ENCODE results near the gene FBXO42.
"Not testable (repeated sequence)": the region's sequence is repeated elsewhere in the genome, so short reads cannot be mapped to it uniquely, and the experiment has no call there.

The FBXO42 gene

DNA sequence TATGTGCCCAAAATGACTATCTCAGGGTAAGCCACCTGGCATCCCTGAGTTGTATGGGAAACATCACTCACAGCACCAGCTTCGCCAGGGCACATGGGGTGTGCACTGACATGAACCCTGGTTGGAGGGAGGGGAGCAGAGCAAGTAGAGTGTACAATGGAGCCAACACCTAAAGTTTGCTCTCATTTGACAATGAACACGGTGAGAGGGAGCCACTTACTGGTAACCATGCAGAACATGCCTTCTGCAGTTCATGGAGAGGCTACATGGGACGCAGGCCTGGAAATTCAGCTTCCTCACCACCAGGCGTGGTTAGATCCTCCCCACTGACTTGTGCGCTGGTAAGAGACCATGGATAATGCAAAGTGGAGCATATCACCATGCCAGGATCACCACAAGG, 105.3 kb downstream of the FBXO42 start:
- Histone ChIP-seq H3K4me1 (ENCODE audit: insufficient read depth, low read length) (no peaks in the 10 kb centered on the region), H3K36me3 (ENCODE audit: insufficient read depth, low read length) (peaks cover 42% of the 10 kb centered on the region), H3K9me3 (ENCODE audit: insufficient read depth, low read depth, low read length) (no peaks in the 10 kb centered on the region), H3K27ac (ENCODE audit: low read depth, low read length) (no peak overlapping the region), H3K4me3 (ENCODE audit: low read length) (no peak overlapping the region), H3K9ac (ENCODE audit: low read depth, low read length) (no peak overlapping the region), H3K27me3 (ENCODE audit: insufficient read depth, low read length) (no peaks in the 10 kb centered on the region)
- WGBS = 94% methylated on average over 5 of the region's 5 CpGs

DNA sequence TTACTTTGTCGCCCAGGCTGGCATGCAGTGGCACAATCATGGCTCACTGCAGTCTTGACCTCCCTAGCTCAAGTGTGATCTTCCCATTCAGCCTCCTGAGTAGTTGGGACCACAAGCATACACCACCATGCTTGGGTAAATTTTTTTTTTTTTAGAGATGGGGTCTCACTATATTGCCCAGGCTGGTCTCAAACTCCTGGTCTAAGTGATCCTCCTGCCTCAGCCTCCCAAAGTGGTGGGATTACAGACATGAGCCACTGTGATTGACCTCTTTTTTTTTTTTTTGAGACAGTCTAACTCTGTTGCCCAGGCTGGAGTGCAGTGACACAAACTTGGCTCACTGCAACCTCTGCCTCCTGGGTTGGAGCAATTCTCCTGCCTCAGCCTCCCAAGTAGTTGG, 106.0 kb downstream of the FBXO42 start:
- not testable (repeated sequence) for H3K4me3 ChIP-seq (ENCODE audit: low read length); H3K9ac ChIP-seq (ENCODE audit: low read depth, low read length); H3K27me3 ChIP-seq (ENCODE audit: insufficient read depth, low read length); H3K9me3 ChIP-seq (ENCODE audit: insufficient read depth, low read depth, low read length); H3K27ac ChIP-seq (ENCODE audit: low read depth, low read length); H3K4me1 ChIP-seq (ENCODE audit: insufficient read depth, low read length)
- H3K36me3 ChIP-seq (ENCODE audit: insufficient read depth, low read length) = peaks cover 35% of the 10 kb centered on the region
- WGBS = 94% methylated on average over 1 of the region's 1 CpG

DNA sequence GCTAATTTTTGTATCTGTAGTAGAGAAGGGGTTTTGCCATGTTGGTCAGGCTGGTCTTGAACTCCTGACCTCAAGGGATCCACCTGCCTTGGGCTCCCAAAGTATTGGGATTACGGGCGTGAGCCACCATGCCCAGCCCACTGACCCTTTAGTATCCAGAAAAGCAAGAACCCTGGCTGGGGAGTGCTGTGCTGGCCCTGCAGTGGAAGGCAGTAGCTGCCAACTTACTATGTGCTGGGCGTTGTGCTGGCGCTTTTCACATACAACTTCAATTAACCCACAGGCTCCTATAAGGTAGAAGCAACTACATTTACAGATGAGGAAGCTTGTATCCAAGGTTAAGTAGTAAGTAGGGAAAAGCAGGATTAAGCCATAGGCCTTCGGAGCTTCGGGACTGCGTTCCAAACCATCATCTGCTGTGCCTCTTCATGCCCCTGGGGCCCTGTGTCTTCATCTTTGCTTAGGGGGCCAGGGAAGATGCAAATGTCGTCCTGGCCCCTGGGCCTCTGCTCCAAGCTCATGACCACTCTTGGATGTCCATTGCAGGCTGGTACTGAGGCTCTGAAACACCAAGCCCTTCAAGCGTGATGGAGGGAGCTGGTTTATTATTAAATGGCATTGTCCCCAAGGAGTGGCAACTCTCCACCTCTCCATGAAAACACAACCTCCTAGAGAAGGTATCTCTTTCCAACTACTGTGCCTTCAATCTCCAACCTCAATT, 106.6 kb downstream of the FBXO42 start:
- Histone ChIP-seq H3K36me3 (ENCODE audit: insufficient read depth, low read length) (peaks cover 29% of the 10 kb centered on the region), H3K4me1 (ENCODE audit: insufficient read depth, low read length) (no peaks in the 10 kb centered on the region), H3K9me3 (ENCODE audit: insufficient read depth, low read depth, low read length) (no peaks in the 10 kb centered on the region), H3K27ac (ENCODE audit: low read depth, low read length) (no peak overlapping the region), H3K27me3 (ENCODE audit: insufficient read depth, low read length) (no peaks in the 10 kb centered on the region), H3K9ac (ENCODE audit: low read depth, low read length) (no peak overlapping the region), H3K4me3 (ENCODE audit: low read length) (no peak overlapping the region)
- 91% methylated on average over 9 of the region's 9 CpGs for WGBS

DNA sequence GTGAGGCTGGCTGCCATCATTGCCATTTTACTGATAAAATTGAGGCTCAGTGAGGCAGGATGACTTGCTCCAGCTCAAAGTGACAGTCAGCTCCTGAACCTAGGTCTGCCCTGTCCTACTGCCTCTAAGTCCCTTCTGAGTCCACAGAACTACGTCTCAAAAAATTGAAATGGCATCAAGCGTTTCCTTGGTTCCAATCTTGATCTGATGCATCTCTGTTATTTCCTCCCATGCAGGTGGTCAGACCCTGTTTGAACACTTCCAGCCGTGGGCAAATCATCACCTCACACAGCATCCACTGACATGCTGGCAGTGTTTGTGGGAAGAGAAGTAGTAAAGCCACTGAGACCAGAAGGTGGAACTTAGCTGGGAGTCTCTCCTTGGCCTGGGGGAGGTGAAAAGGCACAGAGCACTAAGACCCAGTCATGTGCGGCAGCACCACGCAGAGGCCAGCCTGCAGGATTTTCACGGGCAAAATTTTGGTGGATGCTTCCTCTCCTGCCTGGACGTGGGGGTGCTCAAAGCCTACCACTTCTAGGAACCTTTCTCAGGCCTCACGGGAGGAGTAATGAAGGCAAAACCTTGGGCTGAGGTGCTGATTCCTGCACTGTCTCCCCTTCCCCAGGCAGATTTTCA, 107.5 kb downstream of the FBXO42 start:
- H3K9ac ChIP-seq (ENCODE audit: low read depth, low read length) = no peak overlapping the region

DNA sequence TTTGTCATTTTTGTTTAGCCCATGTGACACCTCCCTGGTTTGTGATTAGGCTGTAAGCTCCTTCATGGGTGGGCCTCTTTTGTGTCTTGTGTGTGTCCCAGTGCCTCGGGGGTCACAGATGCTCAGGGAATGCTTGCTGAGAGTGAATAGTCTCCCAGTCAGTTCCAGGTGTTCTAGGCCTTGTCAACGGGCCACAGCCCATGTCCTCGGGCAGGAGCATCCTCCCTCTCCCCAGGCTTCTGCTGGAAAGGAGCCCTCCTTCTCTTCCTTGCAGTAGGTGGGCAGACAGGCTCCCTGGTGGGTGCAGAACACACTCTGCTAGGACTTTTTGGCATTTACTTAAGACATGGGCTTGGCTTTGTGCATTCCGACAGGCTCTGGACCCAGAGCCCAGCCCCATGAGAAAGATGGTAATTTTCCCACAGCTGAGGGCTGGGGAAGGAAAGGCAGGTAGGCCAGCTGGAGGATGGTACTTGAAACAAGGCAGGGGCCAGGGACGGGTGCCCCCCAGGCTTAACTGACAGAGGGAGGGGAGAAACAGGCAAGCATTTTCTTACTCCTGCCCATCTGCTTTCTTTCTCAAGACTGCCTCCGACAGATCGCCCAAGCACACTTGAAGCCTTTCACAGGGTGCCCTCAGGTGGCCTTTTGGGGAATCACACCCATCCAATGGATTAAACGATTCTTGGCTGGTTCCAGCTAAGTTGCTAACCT, 108.2 kb downstream of the FBXO42 start:
- Histone ChIP-seq H3K4me3 (ENCODE audit: low read length) (no peak overlapping the region), H3K27me3 (ENCODE audit: insufficient read depth, low read length) (no peaks in the 10 kb centered on the region), H3K4me1 (ENCODE audit: insufficient read depth, low read length) (no peaks in the 10 kb centered on the region), H3K9me3 (ENCODE audit: insufficient read depth, low read depth, low read length) (no peaks in the 10 kb centered on the region), H3K9ac (ENCODE audit: low read depth, low read length) (no peak overlapping the region), H3K36me3 (ENCODE audit: insufficient read depth, low read length) (peaks cover 15% of the 10 kb centered on the region), H3K27ac (ENCODE audit: low read depth, low read length) (no peak overlapping the region)
- 41% methylated on average over 8 of the region's 8 CpGs for WGBS

More for the DNA sequence above, 107.5 kb downstream of the FBXO42 start:
- no peak overlapping the region for H3K27ac ChIP-seq (ENCODE audit: low read depth, low read length)
- no peaks in the 10 kb centered on the region for H3K9me3 ChIP-seq (ENCODE audit: insufficient read depth, low read depth, low read length)
- H3K27me3 ChIP-seq (ENCODE audit: insufficient read depth, low read length) = no peaks in the 10 kb centered on the region
- WGBS = 85% methylated on average over 8 of the region's 8 CpGs
- no peaks in the 10 kb centered on the region for H3K4me1 ChIP-seq (ENCODE audit: insufficient read depth, low read length)
- peaks cover 21% of the 10 kb centered on the region for H3K36me3 ChIP-seq (ENCODE audit: insufficient read depth, low read length)
- H3K4me3 ChIP-seq (ENCODE audit: low read length) = no peak overlapping the region

DNA sequence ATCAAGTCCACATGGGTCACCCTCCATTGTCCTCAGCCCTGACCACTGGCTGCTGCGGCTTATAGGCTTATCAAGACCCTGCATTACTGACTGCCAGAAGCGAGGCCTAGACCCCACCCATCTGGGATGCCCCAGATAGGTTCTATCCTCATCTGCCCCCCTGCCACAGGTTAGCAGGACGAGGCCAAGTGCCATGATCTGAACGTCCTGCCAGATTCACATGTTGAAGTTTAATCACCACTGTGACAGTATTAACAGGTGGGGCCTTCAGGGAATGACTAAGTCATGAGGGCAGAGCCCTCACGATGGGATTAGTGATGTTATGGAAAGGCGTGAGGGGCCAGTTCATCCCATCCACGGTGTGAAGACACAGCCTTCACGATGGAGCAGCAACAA, 109.1 kb downstream of the FBXO42 start:
- peaks cover 8% of the 10 kb centered on the region; the same call in 1 of the 2 replicates for H3K36me3 ChIP-seq (ENCODE audit: insufficient read depth, low read length)
- H3K9ac ChIP-seq (ENCODE audit: low read depth, low read length) = no peak overlapping the region
- H3K4me1 ChIP-seq (ENCODE audit: insufficient read depth, low read length) = no peaks in the 10 kb centered on the region
- H3K27me3 ChIP-seq (ENCODE audit: insufficient read depth, low read length) = no peaks in the 10 kb centered on the region
- 86% methylated on average over 8 of the region's 8 CpGs for WGBS
- H3K27ac ChIP-seq (ENCODE audit: low read depth, low read length) = no peak overlapping the region
- H3K9me3 ChIP-seq (ENCODE audit: insufficient read depth, low read depth, low read length) = no peaks in the 10 kb centered on the region
- no peak overlapping the region for H3K4me3 ChIP-seq (ENCODE audit: low read length)

DNA sequence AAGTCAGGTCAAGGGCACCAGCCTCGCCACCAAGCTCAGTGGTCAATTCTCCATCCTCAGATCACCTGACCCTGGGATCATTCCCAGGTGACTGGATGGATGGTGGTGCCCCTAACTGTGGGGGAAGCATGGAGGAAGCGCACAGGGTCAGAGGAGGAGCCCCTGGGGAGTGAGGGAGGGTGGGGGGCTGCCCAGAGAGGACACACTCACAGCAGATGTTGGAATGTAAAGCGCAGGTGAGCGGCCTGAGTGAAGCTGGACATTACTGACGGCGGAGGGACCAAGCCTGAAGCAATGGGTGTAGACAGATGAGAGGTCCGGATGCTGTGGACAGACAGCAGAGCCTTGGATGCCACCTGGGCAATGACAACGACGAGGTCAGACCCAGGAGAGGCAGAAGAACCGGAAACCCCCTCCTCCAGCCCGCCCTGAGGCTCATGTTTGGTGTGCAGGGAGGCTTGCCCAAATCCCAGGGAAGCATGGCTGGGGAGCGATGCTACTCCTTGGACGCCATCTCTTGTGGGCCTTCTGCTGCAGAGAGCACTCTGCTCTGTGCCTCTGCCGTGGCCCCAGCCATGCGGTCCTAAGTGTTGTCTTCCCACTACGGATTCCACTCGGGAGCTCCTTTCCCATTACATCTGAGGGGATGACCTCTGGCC, 109.6 kb downstream of the FBXO42 start:
- H3K36me3 ChIP-seq (ENCODE audit: insufficient read depth, low read length) = peaks cover 8% of the 10 kb centered on the region; the same call in 1 of the 2 replicates
- H3K4me1 ChIP-seq (ENCODE audit: insufficient read depth, low read length) = no peaks in the 10 kb centered on the region
- no peak overlapping the region for H3K27ac ChIP-seq (ENCODE audit: low read depth, low read length)
- H3K4me3 ChIP-seq (ENCODE audit: low read length) = no peak overlapping the region
- H3K9me3 ChIP-seq (ENCODE audit: insufficient read depth, low read depth, low read length) = no peaks in the 10 kb centered on the region
- no peak overlapping the region for H3K9ac ChIP-seq (ENCODE audit: low read depth, low read length)
- no peaks in the 10 kb centered on the region for H3K27me3 ChIP-seq (ENCODE audit: insufficient read depth, low read length)
- WGBS = 93% methylated on average over 17 of the region's 17 CpGs

DNA sequence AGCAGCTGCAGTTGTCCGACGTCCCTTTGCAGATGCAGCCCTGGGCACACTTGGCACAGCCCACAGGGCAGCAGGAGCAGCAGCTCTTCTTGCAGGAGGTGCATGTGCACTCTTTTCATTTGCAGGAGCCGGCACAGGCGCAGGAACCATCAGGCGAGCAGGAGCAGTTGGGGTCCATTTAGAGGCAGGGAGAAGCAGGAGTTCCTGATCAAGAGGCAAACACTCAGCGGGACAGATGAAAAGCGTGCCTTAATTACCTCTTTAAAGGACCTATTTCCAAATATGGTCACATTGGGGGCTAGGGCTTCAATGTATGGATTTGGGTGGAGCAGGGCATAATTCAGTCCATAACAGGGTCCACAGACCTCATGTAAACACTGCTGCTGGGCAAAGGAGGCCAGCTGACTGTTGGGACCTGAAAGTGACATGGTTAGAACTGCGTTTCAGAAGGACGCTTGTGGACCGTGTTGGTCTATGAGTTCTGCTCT, 111.0 kb downstream of the FBXO42 start:
- Histone ChIP-seq H3K27me3 (ENCODE audit: insufficient read depth, low read length) (peaks cover under 1% of the 10 kb centered on the region; the same call in 1 of the 2 replicates), H3K36me3 (ENCODE audit: insufficient read depth, low read length) (no peaks in the 10 kb centered on the region), H3K4me1 (ENCODE audit: insufficient read depth, low read length) (peaks cover 6% of the 10 kb centered on the region), H3K4me3 (ENCODE audit: low read length) (no peak overlapping the region), H3K9ac (ENCODE audit: low read depth, low read length) (no peak overlapping the region), H3K27ac (ENCODE audit: low read depth, low read length) (no peak overlapping the region), H3K9me3 (ENCODE audit: insufficient read depth, low read depth, low read length) (no peaks in the 10 kb centered on the region)
- 81% methylated on average over 10 of the region's 10 CpGs for WGBS

DNA sequence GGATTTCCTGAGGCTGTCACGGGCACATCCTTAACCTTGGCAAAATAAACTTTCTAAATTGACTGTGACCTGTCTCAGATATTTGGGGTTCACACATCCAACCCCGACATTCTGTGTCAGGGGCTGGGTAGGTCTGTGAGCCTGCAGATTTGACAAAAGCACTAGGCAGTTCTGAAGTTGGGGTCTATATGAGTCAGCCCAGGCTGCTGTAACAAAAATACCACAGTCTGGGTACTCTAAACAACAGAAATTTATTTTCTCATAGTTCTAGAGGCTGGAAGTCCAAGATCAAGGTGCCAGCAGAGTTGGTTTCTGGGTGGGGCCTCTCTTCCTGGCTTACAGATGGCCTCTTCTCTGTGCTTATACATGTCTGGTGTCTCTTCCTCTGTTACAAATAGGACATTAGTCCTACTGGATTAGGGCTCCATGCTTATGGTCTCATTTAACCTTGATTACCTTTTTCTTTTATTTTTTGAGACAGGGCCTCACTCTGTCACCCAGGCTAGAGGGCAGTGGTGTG, 112.2 kb downstream of the FBXO42 start:
- Histone ChIP-seq H3K36me3 (ENCODE audit: insufficient read depth, low read length) (no peaks in the 10 kb centered on the region), H3K9me3 (ENCODE audit: insufficient read depth, low read depth, low read length) (no peaks in the 10 kb centered on the region), H3K9ac (ENCODE audit: low read depth, low read length) (no peak overlapping the region), H3K27me3 (ENCODE audit: insufficient read depth, low read length) (peaks cover 3% of the 10 kb centered on the region; the same call in 1 of the 2 replicates), H3K27ac (ENCODE audit: low read depth, low read length) (no peak overlapping the region), H3K4me3 (ENCODE audit: low read length) (no peak overlapping the region), H3K4me1 (ENCODE audit: insufficient read depth, low read length) (peaks cover 9% of the 10 kb centered on the region)
- 88% methylated on average over 2 of the region's 2 CpGs for WGBS

DNA sequence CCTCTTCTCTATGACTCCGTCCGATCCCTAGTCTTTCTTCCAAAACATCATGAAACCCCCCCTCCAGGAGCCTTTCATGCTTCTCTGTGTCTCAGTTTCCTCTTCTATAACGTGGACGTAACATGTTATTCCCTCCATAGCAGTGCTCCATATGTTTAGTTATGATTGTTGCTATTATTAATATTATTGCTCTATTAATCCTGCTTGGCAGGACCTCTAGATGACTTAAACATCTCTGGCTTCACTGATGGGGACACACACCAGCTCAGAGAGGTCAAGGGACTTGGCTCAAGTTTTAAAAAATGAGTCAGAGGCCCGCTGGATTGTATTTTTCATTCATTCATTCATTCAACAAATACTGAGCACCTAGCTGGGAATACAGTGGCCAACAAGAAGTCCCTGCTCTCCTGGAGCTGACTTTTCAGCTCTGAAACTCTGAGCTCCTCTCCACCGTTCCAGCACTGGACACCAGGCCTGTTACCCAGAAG, 114.9 kb downstream of the FBXO42 start:
- Histone ChIP-seq H3K9ac (ENCODE audit: low read depth, low read length) (peak overlapping the region; percentile 65), H3K27ac (ENCODE audit: low read depth, low read length) (0 out of 2 replicates have a peak overlapping the region, but pooled peaks have one; percentile 2), H3K4me3 (ENCODE audit: low read length) (peak overlapping the region; percentile 75), H3K27me3 (ENCODE audit: insufficient read depth, low read length) (peaks cover 3% of the 10 kb centered on the region; the same call in 1 of the 2 replicates), H3K4me1 (ENCODE audit: insufficient read depth, low read length) (peaks cover 9% of the 10 kb centered on the region), H3K9me3 (ENCODE audit: insufficient read depth, low read depth, low read length) (no peaks in the 10 kb centered on the region), H3K36me3 (ENCODE audit: insufficient read depth, low read length) (no peaks in the 10 kb centered on the region)
- 50% methylated on average over 4 of the region's 6 CpGs for WGBS
